ENCODE measurements around the gene SECTM1.

The SECTM1 gene

GRCh38 chr17:82327757-82328140 is 5.8 kb downstream of the SECTM1 start:
- TF ChIP-seq, protein P1, sequence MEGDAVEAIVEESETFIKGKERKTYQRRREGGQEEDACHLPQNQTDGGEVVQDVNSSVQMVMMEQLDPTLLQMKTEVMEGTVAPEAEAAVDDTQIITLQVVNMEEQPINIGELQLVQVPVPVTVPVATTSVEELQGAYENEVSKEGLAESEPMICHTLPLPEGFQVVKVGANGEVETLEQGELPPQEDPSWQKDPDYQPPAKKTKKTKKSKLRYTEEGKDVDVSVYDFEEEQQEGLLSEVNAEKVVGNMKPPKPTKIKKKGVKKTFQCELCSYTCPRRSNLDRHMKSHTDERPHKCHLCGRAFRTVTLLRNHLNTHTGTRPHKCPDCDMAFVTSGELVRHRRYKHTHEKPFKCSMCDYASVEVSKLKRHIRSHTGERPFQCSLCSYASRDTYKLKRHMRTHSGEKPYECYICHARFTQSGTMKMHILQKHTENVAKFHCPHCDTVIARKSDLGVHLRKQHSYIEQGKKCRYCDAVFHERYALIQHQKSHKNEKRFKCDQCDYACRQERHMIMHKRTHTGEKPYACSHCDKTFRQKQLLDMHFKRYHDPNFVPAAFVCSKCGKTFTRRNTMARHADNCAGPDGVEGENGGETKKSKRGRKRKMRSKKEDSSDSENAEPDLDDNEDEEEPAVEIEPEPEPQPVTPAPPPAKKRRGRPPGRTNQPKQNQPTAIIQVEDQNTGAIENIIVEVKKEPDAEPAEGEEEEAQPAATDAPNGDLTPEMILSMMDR (conservative IDR thresholded peaks at IDR 0.05; ENCODE audit: low read length): no peak
- no peak overlapping the region for H3K4me3 ChIP-seq (ENCODE audit: low read length)
- DNase-seq (ENCODE audit: low read depth): no peak

DNA sequence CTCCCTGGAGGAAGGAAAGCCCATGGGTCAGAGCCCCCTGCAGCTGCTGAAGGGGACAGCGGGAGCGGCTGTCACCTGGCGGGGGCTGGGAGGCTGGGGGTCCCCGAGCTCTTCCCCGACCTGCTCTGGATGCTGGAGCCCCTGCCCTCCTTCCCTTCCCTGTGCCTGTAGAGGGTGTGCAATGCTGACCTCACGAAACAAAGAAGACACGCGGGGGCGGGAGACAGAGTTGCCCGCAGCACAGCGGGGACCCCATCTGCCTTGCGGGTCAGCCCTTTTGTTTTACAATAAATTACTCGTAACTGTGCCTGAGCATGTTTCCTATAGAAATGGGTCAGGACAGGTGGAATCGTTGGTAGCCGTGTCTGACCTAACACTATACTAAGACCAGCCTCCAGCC is 6.3 kb downstream of the SECTM1 start:
- TF ChIP-seq, protein P1 (conservative IDR thresholded peaks at IDR 0.05; ENCODE audit: low read length): no peak
- H3K4me3 ChIP-seq (ENCODE audit: low read length): no peak overlapping the region
- DNase-seq (ENCODE audit: low read depth): no peak

DNA sequence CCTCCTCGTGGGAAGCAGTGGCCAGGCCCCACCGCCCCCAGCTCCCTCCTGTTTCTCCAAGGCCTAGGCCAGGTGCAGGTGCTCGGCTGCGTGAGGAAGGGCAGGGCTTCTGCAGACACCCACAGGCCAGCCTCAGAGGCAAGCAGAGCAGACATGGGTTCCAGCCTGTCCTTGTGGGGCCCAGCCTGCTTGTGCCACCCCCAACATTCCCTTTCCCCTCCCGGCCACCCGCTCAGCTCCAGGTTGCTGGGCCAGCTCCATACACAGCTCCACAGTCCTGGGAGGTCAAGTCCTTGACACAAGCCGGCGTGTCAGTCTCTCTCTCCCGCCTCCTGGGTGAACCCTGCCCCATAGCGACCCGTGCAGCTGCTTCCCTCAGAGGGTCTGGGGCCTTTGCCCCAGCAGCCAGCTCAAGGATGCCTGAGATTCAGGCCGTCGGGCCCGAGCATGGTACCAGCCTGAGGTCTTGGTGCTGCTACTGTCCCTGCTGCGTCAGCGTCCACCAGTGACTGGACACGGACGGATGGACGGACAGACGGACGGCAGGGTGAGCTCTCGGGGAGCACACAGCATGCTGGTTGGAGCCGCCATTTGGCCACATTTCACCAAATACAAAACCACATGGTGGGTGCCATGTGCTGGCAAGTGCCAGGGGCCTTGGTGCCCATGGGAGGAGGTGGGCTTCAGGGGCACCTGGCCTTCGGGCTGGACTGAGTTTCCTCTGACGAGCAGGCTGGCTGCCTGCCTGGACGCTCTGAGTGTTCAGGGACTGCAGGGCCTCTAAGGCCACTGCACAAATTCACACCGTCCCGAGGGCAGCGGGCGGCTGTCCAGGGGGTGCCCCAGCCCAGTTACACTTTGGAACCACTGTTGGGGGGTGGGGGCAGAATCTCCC is 8.0 kb downstream of the SECTM1 start:
- DNase-seq (ENCODE audit: low read depth): no peak
- H3K4me3 ChIP-seq (ENCODE audit: low read length): no peak overlapping the region
- TF ChIP-seq, protein P1 (conservative IDR thresholded peaks at IDR 0.05; ENCODE audit: low read length): no peak

DNA sequence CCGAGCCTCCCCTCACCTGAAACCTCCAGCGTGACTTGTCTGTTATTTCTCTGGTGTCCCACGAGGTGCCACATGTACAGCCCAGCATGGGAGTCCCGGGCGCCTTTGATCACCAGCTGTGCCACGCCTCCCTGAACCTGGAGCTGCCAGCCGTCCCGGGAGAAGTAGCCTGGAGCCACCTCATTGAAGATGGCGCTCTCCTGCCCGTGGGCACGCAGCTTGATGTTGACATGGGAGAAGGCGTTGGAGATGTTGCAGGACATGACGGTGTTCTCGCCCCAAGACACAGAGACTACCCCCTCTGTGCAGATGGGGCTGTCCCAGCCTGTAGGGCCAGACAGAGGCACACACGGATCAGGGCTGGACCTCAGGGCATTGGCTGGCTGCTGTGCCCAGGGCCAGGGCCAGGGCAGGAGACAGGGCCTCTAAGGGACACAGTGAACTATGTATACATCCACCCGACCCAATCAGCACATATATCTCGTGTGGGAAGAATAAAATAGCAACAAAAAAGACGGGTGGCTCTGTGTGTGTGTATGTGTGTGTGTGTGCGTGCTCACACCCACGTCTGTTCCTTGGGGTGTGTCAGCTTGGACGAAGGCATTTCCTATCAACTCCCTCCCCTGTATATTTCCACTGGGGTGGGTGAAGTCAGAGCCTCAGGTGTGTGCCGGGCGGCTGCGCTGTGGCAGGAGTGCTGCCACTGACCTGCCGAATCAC is 8.8 kb downstream of the SECTM1 start:
- TF ChIP-seq, protein P1 (conservative IDR thresholded peaks at IDR 0.05; ENCODE audit: low read length): no peak
- H3K4me3 ChIP-seq (ENCODE audit: low read length): no peak overlapping the region
- DNase-seq (ENCODE audit: low read depth): no peak

- no peak for DNase-seq (ENCODE audit: low read depth)
- TF ChIP-seq, protein P1 (conservative IDR thresholded peaks at IDR 0.05; ENCODE audit: low read length): no peak
- no peak overlapping the region for H3K4me3 ChIP-seq (ENCODE audit: low read length)
Measured at GRCh38 chr17:82323514-82324234, 9.9 kb downstream of the SECTM1 start.

GRCh38 chr17:82322526-82323453 is 10.8 kb downstream of the SECTM1 start:
- TF ChIP-seq, protein P1 (conservative IDR thresholded peaks at IDR 0.05; ENCODE audit: low read length): no peak
- no peak overlapping the region for H3K4me3 ChIP-seq (ENCODE audit: low read length)
- DNase-seq (ENCODE audit: low read depth): no peak
